Loucy (cell line): ENCODE data around the gene ALKBH3.

Source experiments
- H2AFZ ChIP-seq: fragments of 200-600 bp; sonication (generic); 2 replicates; pipeline ENCODE4 v1.6.0; 2016; ENCODE audit warnings: antibody characterized with exemption, mild to moderate bottlenecking, low read length, moderate library complexity
- H3F3A ChIP-seq: fragments of 200-600 bp; 2 replicates; pipeline ENCODE4 v1.6.0; 2016; ENCODE audit warnings: antibody characterized with exemption, low read depth, mild to moderate bottlenecking
- H3K27me3 ChIP-seq: fragments of 200-600 bp; sonication (generic); 2 replicates; pipeline ENCODE4 v1.6.1; 2014; ENCODE audit warnings: low read length, mild to moderate bottlenecking; ENCODE audit not compliant: insufficient read depth, poor library complexity, severe bottlenecking
- H3K36me3 ChIP-seq: fragments of 200-600 bp; sonication (generic); 2 replicates; pipeline ENCODE4 v1.6.1; 2016; ENCODE audit warnings: low read length; ENCODE audit not compliant: insufficient read depth
- H3K4me1 ChIP-seq: fragments of 200-600 bp; sonication (generic); 2 replicates; pipeline ENCODE4 v1.5.1; 2014; ENCODE audit warnings: low read length, mild to moderate bottlenecking; ENCODE audit not compliant: insufficient read depth, poor library complexity, severe bottlenecking
- H3K4me2 ChIP-seq: fragments of 200-600 bp; sonication (generic); 2 replicates; pipeline ENCODE4 v1.6.0; 2014; ENCODE audit warnings: antibody characterized with exemption, low read length, low read depth, mild to moderate bottlenecking; ENCODE audit not compliant: poor library complexity, severe bottlenecking
- H3K4me3 ChIP-seq: fragments of 200-600 bp; sonication (generic); 2 replicates; pipeline ENCODE4 v1.5.1; 2014; ENCODE audit warnings: low read length, mild to moderate bottlenecking, mixed read lengths; ENCODE audit not compliant: poor library complexity, severe bottlenecking
- H3K79me2 ChIP-seq: fragments of 200-600 bp; sonication (generic); 2 replicates; pipeline ENCODE4 v1.6.1; 2014; ENCODE audit warnings: low read length; ENCODE audit not compliant: insufficient read depth
- H3K9ac ChIP-seq: fragments of 200-600 bp; sonication (generic); 2 replicates; pipeline ENCODE4 v1.6.0; 2014; ENCODE audit warnings: mild to moderate bottlenecking, low read depth, low read length, moderate library complexity; ENCODE audit not compliant: poor library complexity, severe bottlenecking
- H3K9me2 ChIP-seq: fragments of 200-600 bp; sonication (generic); replicated peaks from 2 replicates; pipeline ENCODE4 v1.6.1; 2016; ENCODE audit warnings: low read depth, low read length, mixed read lengths
- H3K9me3 ChIP-seq: fragments of 200-600 bp; sonication (generic); 2 replicates; pipeline ENCODE4 v1.6.1; 2014; ENCODE audit warnings: mild to moderate bottlenecking, antibody characterized with exemption, low read length, low read depth; ENCODE audit not compliant: insufficient read depth
- H4K20me1 ChIP-seq: fragments of 200-600 bp; sonication (generic); 2 replicates; pipeline ENCODE4 v1.6.0; 2014; ENCODE audit warnings: antibody characterized with exemption, low read length, mild to moderate bottlenecking; ENCODE audit not compliant: insufficient read depth, poor library complexity, severe bottlenecking
- EZH2phosphoT487 ChIP-seq: fragments of 200-600 bp; IDR thresholded peaks from 2 replicates; pipeline ENCODE4 v1.6.1; 2018; ENCODE audit warnings: antibody characterized with exemption, mild to moderate bottlenecking, moderate library complexity, borderline replicate concordance
- TF ChIP-seq, protein P1 (sequence below): fragments of 200-600 bp; sonication (generic); conservative IDR thresholded peaks from 2 replicates; pipeline ENCODE4 v1.5.1; 2014; ENCODE audit warnings: mild to moderate bottlenecking, antibody characterized with exemption, low read length

ALKBH3 gene

DNA sequence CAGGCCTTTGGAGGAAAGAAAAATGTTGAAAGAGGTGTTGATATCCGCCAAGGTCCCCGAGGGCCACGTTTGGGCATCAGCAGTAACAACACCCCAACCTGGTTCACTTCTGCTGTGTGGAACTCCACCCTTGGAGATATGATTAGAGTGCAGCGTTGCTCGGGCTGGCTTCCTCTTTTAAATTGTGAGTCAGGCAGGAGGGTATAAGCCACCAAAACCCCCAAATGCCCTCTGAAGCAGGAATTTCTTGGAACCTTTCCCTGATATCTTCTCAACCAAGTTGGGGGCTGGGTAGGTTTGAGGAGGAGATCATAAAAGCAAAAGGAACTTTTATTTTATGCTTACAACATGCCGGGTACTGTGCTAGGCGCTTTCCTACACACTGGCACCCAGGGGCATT is 55.4 kb downstream of the ALKBH3 start:
- no peaks in the 10 kb centered on the region for H3K9me3 ChIP-seq
- no peak overlapping the region for H3K4me3 ChIP-seq
- H2AFZ ChIP-seq = no peak overlapping the region
- no peaks in the 10 kb centered on the region for H3K79me2 ChIP-seq
- H3F3A ChIP-seq = no peaks in the 10 kb centered on the region
- H4K20me1 ChIP-seq = no peaks in the 10 kb centered on the region
- TF ChIP-seq, protein P1, sequence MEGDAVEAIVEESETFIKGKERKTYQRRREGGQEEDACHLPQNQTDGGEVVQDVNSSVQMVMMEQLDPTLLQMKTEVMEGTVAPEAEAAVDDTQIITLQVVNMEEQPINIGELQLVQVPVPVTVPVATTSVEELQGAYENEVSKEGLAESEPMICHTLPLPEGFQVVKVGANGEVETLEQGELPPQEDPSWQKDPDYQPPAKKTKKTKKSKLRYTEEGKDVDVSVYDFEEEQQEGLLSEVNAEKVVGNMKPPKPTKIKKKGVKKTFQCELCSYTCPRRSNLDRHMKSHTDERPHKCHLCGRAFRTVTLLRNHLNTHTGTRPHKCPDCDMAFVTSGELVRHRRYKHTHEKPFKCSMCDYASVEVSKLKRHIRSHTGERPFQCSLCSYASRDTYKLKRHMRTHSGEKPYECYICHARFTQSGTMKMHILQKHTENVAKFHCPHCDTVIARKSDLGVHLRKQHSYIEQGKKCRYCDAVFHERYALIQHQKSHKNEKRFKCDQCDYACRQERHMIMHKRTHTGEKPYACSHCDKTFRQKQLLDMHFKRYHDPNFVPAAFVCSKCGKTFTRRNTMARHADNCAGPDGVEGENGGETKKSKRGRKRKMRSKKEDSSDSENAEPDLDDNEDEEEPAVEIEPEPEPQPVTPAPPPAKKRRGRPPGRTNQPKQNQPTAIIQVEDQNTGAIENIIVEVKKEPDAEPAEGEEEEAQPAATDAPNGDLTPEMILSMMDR = no peak
- no peak for TF ChIP-seq EZH2phosphoT487
- H3K36me3 ChIP-seq = no peaks in the 10 kb centered on the region
- no peaks in the 10 kb centered on the region for H3K9me2 ChIP-seq
- H3K9ac ChIP-seq = no peak overlapping the region
- no peak overlapping the region for H3K4me2 ChIP-seq
- no peaks in the 10 kb centered on the region for H3K27me3 ChIP-seq
- H3K4me1 ChIP-seq = no peaks in the 10 kb centered on the region

DNA sequence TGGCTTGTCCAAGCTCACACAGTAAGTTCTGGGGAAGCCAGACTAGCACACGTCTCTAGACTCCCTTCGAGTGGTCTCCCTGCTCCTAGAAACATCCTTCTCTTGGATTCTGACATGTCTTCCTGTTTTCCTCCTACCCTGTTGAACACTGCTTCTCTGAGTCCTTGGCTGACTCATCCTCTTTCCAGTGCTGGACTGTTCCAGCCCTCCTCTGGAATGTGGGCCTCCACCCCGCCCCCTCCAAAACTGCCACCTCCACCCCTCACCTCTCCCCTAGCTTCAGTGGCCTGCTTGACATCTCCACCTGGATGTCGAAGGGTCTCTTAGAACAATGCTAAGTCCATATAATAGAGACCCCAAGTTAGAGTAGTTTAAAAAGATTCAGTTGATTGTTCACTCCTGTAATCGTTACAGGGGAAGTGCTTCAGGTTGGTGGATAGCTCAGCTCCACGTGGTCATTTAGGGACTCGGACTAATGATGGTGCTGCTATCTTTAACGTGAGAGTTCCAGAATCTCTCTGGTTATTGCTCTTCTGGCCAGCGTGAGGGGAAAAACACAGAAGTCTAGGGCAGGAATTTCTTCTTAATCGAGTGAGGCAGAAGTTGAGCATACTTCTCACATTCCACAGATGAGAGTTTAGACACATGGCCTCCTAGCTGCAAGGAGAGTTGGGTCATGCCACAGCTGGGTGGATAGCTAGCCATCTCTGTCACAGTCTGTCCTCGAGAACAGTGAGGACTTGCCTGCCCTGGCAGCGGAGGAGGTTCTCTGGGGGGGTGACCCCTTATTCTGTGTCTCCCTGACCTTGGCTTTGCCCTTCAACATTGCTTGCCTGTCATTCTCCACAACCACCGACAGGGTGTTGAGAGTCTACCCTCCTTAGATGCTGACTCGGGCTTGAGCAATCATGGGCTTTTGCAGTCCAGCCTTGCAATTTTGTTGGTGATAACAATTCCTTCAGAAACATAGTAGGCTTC is 57.1 kb downstream of the ALKBH3 start:
- no peak overlapping the region for H3K9ac ChIP-seq
- TF ChIP-seq EZH2phosphoT487 = no peak
- TF ChIP-seq, protein P1 = no peak
- no peak overlapping the region for H2AFZ ChIP-seq
- no peaks in the 10 kb centered on the region for H3K27me3 ChIP-seq
- no peak overlapping the region for H3K4me2 ChIP-seq
- no peaks in the 10 kb centered on the region for H3K36me3 ChIP-seq
- no peaks in the 10 kb centered on the region for H3K79me2 ChIP-seq
- no peaks in the 10 kb centered on the region for H3F3A ChIP-seq
- no peaks in the 10 kb centered on the region for H4K20me1 ChIP-seq
- no peaks in the 10 kb centered on the region for H3K9me2 ChIP-seq
- no peak overlapping the region for H3K4me3 ChIP-seq
- no peaks in the 10 kb centered on the region for H3K9me3 ChIP-seq
- peaks cover 11% of the 10 kb centered on the region for H3K4me1 ChIP-seq

DNA sequence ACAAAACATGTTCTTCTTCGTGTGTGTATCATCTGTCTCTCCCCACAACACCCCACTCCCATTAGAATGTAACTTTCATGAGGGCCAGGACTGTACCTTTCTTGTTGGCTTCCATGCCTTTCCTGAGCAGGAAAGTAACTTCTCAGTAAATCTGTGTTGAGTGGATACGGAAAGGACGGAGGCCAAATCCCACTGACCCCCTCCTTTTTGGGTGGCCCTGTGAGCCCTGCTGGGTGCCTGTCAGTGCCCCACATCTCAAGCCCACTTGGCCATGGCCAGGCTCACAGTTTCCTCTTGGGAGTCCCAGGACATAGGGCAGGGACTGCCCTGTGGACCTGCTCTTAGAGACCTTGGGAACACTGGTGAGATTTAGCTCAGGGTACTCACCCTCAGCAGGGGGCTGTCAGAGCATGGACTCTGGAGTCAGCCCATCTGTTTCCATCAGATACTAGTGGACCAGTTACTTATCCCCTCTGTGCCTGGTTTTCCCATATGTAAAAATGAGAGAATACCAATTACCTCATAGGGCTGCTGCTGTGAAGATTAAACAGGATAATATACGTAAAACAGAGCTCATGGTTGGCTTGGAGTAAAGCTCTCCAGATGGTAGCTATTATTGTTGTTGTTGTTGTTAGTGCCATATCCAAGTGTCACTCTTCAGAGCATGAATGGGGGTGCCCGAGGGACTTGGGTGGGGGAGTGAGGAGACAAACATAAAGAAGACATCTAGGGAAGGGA is 60.8 kb downstream of the ALKBH3 start:
- peak overlapping the region; percentile 90 for H2AFZ ChIP-seq

More for the DNA sequence above, 60.8 kb downstream of the ALKBH3 start:
- H3K9ac ChIP-seq = peak overlapping the region; percentile 79
- no peaks in the 10 kb centered on the region for H3K79me2 ChIP-seq
- TF ChIP-seq EZH2phosphoT487 = no peak
- TF ChIP-seq, protein P1 = no peak
- H4K20me1 ChIP-seq = peaks cover 10% of the 10 kb centered on the region
- peak overlapping the region; percentile 81 for H3K4me2 ChIP-seq
- no peaks in the 10 kb centered on the region for H3K27me3 ChIP-seq
- peak overlapping the region; percentile 75 for H3K4me3 ChIP-seq
- H3K36me3 ChIP-seq = no peaks in the 10 kb centered on the region
- peaks cover 18% of the 10 kb centered on the region for H3K4me1 ChIP-seq
- no peaks in the 10 kb centered on the region for H3K9me3 ChIP-seq
- no peaks in the 10 kb centered on the region for H3K9me2 ChIP-seq
- H3F3A ChIP-seq = no peaks in the 10 kb centered on the region
